CD4-positive, alpha-beta T cell treated with Interleukin-17A for 1 hour (primary cell): ENCODE data around the gene ZNF581.
A peak's percentile ranks its signal among the peaks of the same experiment; 100 is the strongest.

ENCODE experiments used
- DNase-seq: peaks from one replicate; pipeline ENCODE4 v3.0.0-alpha.2; 2020

The ZNF581 gene

DNA sequence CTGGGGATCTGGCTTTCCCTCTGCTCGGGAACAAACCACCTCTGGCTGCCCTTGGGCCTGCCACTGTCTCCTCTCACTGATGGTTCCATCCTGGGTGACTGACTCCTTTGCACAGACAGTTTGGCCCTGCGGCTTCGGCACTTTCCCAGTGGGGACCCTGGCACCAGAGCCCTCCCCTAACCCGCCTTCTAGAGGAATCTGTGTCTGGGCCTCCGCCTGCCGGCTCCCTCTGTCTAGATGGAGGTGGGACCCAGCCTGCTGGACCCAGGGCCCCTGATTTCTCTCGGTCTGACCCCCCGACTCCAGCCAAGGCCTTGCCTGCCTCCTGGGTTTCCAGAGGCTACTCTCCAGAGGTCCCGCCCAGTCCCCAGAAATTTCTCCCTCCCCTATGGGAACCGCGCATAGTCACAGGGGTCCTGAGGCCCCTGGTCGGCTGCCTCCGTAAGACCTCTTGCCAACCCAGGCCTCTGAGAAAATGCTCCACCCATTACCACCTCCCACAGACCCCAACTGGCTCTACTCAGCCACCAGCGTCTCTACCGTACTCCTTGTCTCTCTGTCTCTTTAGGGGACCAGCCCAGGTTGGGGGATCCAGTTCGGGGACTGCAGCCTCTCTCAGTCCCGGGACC, 7.3 kb downstream of the ZNF581 start:
- DNase-seq = no peak

DNA sequence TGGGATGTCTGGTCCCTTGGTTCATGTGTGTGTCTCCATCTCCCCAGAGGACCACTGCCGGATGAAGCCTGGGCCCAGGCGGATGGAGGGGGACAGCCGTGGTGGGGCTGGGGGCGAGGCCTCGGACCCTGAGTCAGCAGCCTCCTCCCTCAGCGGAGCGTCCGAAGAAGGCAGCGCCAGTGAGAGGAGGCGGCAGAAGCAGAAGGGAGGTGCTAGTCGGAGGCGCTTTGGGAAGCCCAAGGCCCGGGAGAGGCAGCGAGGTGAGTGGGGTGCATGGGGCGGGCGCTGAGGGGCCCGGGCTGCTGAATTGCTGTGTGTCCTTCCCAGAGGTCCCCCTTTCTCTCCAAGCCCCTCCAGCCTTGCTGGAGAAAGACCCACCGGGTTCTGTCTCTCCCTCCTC, 7.8 kb downstream of the ZNF581 start:
- no peak for DNase-seq

DNA sequence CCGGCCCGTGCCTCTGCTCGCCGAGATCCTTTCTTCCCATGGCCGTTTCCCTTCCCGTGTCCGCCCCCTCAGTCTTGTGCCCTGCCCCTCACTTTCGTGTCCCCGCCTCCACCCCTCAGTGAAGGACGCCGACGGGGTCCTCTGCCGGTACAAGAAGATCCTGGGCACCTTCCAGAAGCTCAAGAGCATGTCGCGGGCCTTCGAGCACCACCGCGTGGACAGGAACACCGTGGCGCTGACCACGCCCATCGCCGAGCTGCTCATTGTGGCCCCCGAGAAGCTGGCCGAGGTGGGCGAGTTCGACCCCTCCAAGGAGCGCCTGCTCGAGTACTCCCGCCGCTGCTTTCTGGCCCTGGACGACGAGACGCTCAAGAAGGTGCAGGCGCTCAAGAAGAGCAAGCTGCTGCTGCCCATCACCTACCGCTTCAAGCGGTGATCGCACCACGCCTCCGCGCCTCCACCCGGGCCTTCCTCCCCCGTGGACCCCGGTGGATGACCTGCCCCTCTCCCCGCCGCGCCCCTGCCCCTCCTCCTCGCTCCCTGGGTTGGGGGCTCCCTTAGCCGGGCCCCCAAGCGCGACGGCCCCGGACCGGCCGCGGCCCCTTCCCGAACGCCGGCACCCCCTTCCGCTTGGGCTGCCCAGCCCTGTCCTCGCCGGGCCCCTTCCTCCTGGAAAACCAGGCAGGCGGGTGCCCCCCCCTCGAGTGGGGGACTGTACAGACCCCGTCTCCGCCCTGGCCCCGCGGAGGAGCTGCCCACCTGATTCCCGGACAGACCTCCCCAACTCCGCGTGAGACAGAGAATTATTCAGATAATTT, 9.1 kb downstream of the ZNF581 start:
- no peak for DNase-seq

DNA sequence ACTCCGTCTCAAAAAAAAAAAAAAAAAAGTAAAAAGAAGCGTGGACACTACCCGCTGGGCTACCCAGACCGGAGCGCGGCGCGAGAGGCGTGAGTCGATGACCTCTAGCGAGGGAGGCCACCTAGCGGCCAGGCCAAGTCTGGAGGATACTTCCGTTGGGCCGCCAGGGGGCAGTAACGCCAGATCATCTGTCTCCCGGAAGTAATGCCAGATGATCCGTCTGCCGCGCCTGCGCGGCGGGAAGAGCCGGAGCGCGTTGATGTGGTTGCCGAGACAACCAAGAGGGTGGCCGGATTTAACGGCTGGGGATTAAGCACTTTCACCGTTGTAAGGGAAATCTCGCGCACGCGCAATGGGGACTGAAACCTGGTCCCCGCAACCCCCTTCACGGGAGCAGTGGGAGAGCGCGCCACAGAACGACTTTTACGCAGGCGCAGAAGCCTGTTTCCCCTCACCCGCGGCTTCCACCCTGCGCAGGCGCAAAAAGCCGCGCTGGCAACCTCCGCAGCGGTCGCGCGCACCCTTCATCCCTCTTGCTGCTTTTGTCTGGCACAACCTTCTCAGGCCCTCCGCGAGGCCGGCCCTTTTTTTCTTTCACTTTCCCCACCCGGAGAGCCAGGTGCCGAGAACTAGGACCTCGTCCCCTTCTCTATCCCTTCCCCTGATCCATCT, 10.3 kb downstream of the ZNF581 start:
- peak; percentile 99 for DNase-seq

DNA sequence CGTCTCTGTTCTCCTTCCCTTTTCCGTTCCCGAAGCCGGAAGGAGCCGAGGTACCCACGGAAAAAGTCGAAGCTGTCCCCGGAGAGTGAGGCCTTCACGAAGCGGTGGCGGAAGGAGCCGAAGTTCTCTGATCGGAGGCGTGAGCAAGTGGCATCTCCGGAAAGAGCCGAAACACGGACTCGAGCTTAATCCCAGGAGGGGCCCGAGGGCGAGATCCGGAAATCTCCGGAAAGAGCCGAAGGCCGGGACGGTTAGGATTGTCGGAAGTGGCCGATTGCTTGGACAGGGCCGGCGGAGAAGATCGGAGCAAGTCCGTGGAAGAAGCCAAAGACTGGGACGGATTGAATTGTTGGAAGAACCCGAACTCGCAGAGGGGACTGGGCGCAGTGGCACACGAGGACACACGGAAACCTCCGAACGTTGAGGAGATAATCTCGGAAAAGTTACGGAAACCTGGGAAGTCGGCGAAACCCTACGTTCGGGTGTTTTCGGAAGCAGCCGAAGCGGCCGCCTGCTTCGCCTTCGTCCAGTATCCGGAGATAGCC, 10.9 kb downstream of the ZNF581 start:
- DNase-seq = peak; percentile 99

DNA sequence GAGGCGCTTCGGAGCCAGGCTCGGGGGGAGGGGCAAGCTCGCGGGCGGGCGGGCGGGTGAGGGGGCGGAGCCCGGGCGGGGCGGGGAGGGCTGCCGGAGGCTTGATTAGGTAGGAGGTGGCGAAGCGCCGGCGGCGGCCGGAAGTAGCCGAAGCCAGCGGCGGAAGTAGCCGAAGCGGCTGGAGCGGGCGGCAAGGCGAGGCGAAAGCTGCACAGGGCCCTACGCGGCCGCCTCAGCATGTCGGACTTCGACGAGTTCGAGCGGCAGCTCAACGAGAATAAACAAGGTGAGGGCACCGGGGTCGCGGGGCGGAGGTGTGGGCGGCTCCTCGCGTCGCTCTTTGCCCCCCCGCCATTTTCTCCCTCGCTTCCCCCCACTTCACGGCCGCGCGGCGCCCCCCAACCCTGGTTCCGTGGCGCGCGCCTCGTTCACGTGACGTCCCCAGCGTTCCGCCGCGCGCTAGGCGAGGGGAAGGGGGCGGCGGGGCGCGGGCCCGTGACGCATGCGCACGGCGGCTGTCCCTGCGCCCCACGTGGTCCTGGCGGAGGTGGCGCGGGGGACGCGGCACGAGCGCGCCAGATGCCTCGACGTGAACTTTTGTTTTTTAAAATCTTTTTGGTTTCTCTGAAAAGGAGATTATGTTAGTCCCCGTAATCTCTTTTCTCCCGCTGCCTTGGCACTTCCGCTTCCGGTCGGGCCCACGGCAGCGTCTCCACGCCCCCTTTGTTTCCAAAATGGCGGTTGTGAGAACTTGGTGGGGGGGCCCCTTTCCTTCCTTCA, 11.6 kb downstream of the ZNF581 start, which contains the start of gene U2AF2:
TSS of gene U2AF2 (plus strand) at position 168 of the 780 bp plus-strand sequence. CDS start at position 238, 70 bp downstream.
- peak; percentile 97 for DNase-seq

DNA sequence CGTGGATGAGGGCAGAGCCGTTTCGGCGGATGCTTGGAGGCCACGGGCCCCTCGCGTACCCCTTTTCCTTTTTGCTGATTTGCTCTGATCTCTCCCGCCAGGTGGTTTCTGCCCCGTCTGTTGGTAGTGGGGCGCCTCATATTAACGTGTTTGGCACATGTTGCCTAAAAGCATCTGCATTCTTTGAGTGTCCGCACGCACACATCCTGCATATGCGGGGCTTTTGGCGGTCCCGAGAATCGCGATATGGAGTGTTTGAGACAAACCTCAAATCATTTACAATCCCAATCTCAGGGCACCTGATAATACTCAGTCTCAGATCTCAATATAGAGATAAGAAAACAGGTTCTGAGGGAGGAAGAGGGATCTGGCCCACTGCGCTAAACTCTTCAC, 12.2 kb downstream of the ZNF581 start:
- DNase-seq = no peak

DNA sequence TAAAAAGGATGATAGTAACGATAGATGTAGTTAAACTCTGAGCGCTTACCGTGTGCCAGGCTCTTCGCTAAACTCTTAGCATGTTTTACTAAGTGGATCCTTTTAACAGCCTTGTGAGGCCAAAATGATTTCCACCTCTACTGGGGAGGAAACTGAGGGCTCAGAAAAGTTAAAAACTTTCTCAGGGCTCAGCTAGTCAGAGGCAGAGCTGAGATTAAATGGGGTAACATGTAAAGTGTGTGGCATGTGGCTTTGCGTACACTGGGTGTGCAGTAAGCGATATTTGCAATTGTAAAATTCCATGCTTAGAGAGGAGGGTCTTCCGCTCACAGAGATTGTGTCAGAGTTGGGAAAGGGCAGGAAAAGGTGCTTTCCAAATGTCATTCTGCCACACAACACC, 13.1 kb downstream of the ZNF581 start:
- no peak for DNase-seq

DNA sequence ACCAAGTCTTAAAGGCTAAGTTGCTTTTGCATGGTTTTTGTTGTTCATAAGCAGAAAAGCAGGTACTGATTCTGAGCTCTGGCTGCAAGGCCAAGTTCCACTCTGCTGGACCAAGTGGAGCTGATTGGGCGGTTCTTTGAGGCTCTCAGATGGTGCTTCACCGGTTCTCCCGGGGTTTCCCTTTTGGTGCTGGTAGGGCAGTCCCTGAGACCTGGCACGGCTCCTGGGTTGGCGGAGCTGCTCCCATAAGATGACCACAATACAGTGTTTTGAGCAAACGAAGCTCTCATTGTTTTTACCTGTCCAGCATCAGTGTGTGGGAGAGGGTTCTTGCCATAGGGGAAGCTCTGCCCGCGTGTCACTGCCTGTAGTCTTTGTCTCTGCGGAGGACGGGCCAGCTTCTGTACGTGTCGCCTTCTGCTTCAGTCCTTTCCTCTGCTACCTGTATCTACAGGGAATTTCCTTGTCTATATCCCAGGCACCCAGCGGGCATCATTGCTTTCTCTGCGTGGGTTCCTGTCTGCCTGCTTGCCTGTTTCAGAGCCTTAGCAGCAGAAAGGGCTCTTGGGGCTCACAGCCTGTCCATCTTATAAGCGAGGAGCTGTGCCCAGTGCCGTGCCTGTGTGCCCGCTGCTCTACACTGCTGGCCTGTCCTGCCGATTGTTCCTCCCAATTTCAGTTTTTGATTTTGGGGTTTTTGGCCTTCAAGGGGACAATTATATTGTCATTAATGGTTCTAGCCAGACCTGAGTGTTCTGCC, 13.7 kb downstream of the ZNF581 start:
- no peak for DNase-seq

DNA sequence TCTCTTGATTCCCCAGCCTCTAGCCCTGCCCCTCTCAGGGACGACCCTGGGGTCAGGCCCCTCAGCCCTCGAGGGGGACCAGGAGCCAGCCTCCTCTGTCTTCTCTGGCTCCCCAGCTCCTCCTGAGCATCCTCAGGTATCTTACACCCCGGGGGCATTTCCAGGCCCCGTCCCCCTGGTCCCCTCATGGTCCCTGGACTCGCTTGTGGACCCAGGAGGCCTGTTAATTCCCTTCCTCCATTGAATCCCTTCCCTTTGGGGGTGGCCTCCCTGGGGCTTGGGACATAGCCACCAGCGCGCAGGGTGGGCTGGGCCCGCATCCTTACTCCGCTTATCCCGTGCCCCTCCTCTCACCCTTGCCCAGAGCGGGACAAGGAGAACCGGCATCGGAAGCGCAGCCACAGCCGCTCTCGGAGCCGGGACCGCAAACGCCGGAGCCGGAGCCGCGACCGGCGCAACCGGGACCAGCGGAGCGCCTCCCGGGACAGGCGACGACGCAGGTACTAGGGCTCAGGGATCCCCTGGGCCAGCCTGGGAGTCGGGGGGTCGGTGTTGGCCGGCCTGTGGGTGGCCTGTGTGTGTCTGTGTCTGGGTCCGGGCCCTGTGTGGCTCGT, 15.5 kb downstream of the ZNF581 start:
- DNase-seq = no peak

DNA sequence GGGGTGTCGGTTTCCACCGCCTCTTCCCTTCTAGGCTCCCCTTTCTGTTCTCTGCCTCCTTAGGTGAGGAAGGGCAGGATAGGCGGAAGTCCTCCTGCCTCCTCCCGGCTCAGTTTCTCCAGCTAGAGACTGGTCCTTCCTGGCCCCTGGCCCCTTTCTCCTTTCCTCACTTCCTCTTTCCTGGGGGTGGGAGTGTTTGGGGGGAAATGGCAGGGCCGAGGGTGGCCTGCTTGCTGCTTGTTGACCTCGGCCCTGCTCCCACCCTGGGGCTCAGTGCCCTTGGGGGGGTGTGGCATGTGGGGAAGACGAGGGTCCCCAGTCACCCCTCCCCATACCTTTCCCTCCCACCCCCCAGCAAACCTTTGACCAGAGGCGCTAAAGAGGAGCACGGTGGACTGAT, 16.4 kb downstream of the ZNF581 start:
- DNase-seq = no peak

DNA sequence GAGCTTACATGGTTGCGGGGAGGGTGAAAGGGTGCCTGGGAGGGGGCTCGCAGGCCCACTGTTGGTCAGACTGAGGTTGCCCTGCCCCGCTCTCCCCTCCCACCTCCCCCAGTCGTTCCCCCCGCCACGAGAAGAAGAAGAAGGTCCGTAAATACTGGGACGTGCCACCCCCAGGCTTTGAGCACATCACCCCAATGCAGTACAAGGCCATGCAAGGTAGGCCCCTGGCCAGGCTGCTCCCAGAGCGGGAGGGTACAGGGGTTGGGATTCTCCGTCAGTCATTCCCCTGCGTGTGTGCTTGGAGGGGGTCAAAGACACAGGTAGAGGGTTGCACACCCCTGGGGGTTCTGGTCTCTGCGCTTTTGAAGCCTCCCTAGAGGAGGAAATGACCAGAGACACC, 17.0 kb downstream of the ZNF581 start:
- no peak for DNase-seq

DNA sequence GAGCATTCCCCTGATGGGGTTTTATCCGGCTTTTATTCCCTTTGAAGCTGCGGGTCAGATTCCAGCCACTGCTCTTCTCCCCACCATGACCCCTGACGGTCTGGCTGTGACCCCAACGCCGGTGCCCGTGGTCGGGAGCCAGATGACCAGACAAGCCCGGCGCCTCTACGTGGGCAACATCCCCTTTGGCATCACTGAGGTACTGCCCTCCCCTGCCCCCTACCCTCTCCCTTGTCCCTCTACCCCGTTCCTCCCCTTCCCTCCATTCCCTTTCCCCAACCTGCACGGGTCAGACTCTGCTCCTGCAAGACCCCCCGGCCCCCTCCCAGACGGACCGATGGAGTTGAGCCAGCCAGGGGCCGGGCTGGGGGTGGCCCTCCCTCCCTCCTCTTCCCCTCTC, 17.5 kb downstream of the ZNF581 start:
- DNase-seq = no peak

DNA sequence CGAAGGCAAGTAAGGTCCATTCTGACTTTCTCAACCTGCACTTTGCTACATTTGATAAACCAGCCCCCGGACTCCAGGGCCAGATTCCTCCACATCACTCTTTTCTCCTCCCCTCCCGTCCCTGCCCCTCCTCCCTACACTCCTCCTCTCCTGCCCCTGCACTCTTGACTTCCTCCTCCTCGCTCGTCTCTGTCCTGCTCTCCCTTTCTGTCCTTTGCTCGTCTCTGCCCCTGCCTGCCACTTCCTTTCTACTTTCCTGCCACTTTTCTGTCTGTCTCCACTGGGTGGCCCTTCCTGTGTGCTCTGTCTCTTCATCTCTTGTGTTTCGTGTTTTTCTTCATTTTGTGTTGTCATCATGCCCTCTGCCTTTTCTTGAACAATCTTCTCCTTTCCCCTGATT, 18.4 kb downstream of the ZNF581 start:
- DNase-seq = no peak

DNA sequence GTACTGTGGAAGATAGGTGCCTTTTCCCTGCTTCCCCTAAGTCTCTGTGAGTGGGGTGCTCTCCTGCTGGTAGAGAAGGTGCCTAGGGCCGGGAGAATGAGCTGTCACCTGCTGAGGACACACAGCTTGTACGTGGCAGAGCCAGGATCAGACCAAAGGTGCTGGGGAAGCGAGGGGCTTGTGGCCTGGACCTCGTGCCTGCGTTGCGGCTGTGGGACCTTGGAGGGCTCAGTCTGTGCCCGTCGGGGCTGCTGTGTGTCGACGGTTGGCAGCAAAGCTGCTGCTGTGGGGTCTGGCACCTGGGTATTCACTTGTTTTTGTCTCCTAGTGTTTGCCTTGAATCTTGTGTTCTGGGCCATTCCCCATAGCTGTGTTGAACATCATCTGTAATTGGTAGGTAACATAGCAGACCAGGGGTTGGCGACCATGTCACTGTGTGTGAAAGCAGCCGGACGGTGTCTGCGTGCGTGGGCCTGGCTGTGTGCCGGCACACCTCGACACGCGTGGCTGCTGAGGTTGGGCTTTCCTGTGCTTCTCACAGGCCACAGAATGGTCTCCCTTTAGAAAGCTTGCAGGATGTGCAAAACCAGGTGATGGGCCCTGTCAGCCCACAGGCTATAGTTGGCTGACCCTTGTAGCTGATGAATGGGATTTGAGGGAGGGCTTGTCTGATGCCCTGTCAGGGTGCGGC, 20.5 kb downstream of the ZNF581 start:
- DNase-seq = no peak

DNA sequence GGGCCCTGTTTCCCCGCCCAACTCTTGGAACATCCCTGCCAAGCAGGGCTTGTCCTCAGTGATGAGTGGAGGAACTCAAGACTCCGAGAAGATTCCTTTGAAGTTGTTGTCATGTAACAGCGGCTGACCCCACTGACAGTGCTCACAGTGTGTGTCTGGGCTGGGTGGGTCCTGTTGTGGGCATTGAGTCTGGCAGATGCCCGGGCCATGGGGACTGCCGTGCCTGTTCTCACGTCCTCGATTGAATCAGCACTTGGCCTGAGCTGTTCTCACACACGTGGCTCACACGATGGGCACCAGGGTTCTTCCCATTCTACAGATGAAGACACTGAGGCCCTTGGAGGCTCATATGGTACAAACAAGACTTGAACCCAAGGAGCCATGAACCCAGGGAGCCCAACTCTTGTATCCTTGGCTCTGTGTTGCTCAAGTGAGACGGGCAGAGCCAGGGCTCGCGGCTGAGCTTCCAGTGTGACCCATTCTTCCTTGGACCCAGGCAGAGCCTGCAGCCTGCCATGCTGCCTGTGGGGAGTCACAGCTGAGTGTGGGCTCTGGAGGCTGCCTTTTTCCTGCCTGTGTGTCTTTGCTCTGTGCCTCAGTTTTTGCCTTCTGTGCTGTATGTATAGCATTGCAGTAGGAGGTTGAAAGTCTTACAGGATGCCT, 23.0 kb downstream of the ZNF581 start:
- no peak for DNase-seq

DNA sequence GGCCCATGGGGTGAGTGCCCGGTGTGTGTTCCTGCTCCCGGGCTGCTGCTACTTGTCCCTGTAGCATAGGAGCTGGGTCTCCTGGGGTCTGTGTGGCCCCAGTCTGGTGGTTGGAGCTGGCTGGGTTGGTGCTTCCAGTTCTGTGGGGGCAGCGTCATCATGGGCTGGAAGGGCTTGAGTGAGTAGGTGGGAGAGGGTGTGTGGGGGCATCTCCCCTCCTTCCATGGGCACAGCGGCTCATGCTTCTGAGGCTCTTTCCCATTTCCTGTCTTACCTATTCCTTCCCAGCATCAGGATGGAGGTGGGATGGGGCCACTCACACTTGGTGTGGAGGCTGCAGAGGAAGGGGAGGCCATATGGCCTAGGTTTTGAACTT, 23.5 kb downstream of the ZNF581 start:
- no peak for DNase-seq

DNA sequence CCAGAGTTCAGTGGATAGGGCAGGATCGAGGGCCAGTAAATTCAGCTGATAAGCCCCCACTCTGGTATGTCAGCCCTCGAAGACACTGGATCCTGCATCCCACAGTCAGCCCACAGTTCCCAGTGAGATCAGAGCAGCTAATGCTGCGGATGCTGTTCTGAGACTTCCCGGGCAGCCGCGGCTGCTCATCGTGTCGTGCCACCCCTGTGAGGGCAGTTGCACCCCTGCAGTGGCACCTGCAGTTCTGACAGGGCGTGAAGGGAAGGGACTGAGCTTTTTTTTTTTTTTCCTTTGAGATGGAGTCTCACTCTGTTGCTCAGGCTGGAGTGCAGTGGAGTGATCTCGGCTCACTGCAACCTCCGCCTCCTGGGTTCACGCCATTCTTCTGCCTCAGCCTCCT, 24.1 kb downstream of the ZNF581 start:
- DNase-seq = no peak

DNA sequence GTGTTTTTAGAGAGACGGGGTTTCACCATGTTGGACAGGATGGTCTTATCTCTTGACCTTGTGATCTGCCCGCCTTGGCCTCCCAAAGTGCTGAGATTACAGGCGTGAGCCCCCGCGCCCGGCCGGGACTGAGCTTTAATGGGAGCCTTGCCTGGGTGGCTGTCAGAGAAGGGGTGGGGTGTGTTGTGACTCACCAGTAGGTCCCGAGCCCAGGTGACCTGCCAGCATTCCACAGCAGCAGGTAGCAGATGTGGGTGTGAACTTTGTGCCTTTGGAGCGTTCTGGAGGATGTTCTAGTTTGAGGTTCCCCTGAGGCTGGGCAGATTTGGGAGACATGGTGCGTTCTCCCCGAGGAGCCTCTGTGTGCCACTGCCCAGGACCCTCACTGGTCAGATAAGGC, 24.5 kb downstream of the ZNF581 start:
- no peak for DNase-seq

DNA sequence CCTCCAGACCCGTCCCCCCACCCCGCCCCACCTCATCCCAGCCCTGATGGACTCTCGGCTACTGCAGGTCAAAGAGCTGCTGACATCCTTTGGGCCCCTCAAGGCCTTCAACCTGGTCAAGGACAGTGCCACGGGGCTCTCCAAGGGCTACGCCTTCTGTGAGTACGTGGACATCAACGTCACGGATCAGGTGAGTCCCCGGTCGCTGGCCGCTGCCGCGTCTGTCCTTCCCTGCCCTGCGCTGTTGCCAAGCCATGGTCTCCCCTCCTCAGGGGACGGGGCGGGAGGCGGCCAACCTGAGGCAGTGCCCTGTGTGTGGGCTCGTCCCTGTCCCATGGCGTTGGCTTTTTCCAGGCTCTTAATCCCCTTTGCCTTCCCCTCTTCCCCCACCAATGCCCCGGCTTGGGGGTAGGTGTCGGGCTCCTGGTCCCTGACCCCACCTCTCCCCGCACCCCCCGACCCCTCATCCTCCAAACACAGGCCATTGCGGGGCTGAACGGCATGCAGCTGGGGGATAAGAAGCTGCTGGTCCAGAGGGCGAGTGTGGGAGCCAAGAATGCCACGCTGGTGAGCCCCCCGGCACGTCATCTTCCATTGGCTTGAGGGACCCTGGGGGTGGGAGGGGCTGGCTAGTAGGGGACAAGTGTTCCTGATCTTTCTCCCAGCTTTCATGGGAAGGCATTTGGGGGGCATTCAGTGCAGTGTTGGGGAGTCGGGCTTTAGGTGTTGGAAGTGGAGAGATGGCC, 25.3 kb downstream of the ZNF581 start:
- DNase-seq = no peak
